HG03342 (cell line): ENCODE measurements around the gene NHLRC4.

ENCODE experiments used
- ATAC-seq: cut with Tn5 transposase; IDR thresholded peaks from one replicate; pipeline ENCODE4 v1.9.1; 2021; ENCODE audit warnings: mild to moderate bottlenecking, moderate library complexity; ENCODE audit not compliant: unreplicated experiment

NHLRC4 gene

DNA sequence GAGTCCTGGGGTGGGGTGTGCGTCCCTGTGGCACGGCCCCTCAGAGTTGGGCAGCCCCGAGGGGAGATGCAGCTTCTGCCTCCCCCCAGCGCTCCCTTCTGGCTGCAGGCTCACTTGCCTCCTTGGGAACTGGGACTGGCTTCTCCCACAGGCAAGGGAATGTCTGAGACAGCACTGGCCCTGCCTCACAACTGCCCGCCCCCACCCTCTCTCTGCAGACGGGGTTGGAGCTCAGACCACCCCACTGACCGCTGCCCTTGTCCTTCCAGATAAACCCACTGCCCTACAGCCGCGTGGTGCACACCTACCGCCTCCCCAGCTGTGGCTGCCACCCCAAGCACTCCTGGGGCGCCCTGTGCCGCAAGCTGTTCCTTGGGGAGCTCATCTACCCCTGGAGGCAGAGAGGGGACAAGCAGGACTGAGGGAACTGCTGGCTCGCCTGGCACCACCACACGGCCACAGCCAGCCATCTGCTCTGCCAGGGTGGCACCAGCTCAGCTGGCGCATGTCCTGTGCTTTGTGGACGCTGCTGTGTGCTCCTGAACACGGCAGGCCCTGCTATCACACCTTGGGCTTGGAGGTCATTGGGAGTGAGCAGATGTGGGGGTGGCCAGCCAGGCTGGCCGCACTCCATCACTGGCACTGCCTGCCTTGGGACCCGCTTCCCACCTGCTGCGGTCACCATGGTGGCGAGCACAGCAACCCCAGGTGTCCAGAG, 16.0 kb downstream of the NHLRC4 start:
- ATAC-seq: no peak

DNA sequence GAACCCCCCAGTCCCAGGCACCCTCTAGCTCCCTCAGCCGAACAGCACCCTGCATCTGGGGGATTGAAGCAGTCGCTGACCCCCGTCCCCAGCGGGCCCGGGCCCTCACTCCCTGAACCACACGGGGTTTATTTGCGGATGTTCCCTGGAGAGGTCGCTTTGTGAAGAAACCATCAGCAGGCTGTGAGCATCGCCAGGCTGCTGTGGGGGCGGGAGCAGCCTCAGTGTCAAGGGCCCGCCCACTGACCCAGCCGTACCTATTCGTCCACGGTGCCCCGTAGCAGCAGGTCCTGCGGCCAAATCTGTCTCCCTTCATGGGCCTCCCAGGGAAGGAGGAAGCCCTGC, 16.6 kb downstream of the NHLRC4 start:
- no peak for ATAC-seq

DNA sequence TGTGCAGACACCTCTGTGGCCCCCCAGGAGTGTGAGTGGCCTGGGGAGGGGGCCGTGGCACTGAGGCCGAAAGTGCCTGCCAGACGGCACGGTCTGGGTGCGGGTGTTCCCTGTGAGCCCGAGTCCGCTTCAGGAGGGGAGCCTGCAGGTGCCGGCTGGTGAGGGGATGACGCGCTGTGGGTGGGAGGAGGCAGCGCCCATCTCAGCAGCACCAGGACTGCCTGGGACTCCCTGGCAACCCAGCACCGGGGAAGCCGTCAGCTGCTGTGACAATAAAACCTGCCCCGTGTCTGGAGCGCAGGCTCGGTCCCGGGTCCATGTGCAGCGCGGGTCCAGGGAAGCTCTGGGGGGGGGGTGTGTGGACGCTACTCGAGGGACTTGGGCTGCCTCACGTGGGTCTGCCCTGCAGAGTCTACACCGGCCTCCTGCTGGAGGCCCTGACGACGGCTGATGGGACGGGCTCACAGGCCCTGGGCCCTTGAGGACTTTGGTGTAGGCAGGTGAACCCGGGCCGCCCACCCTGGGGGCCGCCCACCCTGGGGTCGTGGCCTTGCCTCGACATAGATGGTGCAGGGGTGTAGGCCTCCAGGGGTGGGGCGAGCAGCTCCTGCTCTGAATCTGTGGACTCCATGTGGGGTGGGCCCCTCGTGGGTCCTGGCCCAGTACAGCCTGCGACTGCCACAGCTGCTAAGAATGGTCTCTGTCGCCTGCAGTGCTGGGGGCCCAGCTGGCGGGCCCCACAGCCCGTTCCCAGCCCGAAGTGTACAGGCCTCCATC, 17.2 kb downstream of the NHLRC4 start:
- ATAC-seq: no peak

DNA sequence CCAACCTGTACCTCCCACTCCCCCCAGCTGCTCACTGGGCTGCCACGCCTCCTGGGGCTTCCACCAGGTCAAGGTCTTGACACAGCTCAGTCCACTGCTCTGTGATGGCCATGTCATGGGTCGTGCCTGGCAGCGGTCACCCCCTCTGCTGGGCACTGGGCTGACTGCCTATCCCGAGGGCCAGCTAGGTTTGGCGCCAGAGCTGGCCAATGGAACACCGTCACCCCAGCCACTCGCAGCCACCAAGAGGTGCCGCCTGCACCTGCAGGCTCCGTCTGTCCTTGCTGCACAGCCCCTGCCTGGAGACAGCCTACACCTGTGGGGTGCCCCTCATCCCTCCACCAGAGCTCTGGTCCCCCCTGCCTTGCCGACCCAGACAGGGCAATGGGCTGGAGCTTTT, 18.5 kb downstream of the NHLRC4 start:
- ATAC-seq: no peak

DNA sequence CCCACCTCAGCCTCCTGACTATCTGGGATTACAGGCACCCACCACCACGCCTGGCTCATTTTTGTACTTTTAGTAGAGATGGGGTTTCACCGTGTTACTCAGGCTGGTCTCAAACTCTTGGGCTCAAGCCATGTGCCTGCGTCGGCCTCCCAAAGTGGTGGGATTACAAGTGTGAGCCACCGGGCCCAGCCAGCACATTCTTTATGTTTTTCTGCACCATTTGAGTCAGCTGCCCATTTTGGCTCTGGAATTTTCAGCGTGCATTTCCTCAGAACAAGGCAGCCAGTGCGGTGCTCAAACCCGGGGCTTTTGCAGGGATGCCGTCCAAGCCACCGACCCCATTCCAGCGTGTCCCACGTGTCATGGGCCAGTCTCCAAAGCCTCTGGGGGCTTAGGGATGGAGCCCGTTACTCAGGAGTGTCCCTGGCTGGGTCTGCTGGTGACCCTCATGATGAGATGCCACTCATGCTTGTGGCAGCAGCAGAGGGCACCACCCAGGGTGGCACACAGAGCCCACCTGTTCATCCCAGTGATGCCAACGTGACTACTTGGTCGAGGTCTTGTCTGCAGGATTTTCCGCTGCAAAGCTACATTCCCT, 19.3 kb downstream of the NHLRC4 start:
- no peak for ATAC-seq

DNA sequence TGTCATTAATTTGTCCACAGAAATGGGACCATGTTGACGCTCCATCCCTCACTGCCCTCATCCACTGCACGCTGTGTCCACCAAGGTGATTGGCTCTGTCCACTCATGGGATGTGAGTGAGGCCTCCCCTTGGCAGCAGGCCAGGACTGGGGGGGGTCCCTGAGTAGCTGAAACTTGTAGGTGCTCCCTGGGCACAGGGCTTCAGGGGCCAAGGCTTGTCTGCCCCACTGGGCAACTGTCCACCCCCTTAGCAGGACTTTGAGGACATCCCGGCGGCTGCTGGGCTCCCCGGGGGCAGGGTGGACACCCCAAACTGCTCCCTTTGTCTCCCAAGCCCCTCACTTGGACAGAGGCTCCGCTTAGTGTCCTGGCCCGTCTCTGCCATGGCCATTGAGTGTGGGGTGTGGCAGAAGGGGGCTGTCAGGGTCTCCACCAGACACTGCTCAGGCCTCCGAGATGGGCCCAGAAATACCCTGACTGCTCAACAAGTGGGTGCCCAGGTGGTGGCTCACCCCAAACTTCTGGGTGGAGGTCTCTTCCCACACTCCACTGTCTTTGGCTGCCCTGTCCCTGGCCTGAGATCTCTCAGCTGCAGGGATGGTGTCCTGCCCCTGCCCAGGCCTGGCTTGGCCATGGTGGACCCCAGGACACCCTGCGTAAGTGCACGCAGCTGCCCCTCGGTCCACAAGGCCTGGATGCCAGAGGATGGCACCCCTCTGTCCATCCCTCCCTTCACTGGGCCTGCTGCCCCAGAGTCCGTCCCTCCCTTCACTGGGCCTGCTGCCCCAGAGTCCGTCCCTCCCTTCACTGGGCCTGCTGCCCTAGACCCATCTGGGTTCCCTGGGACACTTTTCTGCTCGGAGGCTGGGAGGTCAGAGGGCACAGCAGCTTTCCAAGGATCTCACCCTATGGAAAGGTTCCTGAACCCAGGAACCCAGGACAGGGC, 20.1 kb downstream of the NHLRC4 start:
- no peak for ATAC-seq

DNA sequence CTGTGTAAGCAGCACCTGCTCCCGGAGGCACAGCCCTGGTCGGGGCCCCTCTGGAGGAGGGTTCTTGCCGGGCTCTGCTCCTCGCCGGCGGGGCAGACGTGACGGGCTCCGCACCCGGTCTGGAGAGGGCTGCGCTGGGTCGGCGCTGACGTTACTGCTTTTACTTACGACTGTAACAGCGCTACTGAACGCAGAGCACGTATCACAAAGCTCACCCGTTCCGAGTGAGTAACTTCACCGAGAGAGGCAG, 21.8 kb downstream of the NHLRC4 start:
- ATAC-seq: peak; percentile 11

DNA sequence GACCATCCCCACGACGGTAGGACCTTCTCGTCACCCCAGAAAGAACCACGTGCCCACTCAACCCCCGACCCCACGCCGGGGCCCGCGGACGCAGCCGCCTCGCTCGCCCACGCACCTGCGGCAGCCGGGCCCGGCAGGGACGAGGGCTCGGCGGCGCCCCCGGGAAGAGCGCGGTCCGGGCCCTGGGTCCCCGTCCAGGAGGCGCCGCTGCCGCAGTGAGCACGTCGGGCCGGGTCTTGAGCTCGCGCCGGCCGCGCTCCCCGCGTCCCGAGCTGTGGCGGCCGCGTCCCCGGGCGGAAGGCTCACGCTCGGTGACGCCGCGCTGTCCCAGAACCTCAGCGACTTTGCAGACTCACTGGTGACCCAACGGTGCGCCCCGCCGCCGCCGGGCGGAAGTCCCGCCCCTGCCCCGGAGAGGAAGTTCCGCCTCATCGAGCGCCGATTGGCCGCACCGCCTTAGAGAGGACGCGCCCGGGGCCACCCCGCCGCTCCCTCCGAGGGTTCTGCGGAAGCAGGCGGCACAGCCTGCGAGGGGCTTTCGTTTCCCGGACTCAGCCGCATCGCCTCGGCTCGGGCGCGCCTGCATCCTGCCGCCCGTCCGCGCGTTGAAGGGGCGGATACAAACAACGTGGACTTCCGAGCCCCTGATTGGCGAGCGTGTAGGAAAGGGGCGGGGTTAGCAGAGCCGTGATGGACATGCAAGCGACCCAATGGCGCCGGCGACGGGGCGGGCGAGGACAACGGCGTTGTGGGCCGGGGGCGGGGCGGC, 22.3 kb downstream of the NHLRC4 start:
- ATAC-seq: peak; percentile 66

DNA sequence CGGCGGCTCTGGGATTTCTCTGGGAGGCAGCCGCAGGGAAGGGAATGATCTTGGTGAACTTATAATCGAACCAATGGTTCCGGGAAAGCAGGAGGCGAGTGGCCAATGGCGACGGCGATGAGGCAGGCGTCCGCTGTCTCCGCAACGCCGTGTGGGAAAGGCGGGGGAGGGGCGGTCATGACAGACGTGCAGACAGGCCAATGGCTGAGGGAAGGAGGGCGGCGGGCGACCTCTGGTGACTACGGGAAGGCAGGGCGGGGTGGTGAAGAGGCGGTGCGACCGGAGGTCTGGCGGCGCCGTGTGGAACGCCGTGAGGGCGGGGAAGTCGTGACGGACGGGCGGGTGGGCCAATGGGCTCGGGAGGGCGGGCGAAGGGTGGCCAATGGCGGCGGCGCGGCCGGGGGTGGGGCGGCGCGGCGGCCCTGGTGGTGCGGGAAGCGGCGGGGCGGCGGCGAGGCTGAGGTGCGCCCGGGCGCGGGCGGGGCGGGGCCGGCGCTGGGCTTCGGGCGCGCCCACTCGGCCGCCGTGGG, 22.9 kb downstream of the NHLRC4 start, which contains the start of gene RAB40C:
Gene RAB40C (plus strand): TSS at position 409 of the 530 bp plus-strand sequence. CDS start 226 bp downstream, outside the sequence.
- peak; percentile 76 for ATAC-seq

DNA sequence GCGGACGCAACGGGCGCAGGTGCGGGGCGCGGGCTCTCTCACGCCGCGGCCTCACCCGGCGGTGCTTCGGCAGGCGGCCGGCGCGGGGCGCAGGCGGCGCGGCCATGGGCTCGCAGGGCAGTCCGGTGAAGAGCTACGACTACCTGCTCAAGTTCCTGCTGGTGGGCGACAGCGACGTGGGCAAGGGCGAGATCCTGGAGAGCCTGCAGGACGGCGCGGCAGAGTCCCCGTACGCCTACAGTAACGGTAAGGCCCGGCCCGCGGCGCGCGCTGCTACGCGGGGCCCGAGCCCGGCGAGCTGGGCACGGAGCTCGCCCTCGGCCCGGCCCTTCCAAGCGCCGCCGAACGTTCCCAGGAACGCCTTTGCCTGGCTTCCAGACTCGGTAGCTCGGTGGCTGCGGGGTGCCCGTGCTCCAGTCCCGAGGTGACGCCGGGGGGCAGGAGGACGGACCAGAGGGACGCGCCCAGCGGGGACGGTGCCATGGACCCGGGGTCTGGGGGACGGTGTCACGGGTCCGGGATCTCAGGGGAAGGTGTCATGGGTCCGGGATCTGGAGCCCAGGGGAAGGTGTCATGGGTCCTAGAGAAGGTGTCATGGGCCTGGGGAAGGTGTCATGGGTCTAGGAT, 23.5 kb downstream of the NHLRC4 start:
- no peak for ATAC-seq

DNA sequence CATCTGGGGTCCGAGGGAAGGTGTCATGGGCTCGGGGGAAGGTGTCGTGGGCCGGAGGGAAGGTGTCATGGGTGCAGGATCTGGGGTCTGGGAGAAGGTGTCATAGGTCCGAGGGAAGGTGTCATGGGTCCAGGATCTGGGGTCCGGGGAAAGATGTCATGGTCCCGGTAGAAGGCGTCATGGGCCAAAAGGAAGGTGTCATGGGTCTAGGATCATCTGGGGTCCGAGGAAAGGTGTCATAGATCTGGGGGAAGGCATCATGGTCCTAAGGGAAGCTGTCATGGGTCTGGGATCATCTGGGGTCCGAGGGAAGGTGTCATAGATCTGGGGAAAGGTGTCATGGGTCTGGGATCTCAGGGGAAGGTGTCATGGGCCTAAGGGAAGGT, 24.0 kb downstream of the NHLRC4 start:
- ATAC-seq: no peak

DNA sequence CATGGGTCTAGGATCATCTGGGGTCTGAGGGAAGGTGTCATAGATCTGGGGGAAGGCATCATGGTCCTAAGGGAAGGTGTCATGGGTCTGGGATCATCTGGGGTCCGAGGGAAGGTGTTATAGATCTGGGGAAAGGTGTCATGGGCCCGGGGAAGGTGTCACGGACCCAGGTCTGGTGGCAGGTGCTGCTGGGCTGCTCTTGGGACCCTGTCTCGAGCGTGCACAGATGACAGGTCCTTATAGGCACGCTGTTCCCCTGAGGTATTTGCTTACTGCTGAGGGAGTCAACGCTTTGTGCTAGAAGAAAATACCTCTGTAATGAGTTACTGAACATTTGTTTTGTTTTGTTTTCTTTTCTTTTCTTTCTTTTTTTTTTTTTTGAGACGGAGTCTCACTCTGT, 24.4 kb downstream of the NHLRC4 start:
- ATAC-seq: no peak

DNA sequence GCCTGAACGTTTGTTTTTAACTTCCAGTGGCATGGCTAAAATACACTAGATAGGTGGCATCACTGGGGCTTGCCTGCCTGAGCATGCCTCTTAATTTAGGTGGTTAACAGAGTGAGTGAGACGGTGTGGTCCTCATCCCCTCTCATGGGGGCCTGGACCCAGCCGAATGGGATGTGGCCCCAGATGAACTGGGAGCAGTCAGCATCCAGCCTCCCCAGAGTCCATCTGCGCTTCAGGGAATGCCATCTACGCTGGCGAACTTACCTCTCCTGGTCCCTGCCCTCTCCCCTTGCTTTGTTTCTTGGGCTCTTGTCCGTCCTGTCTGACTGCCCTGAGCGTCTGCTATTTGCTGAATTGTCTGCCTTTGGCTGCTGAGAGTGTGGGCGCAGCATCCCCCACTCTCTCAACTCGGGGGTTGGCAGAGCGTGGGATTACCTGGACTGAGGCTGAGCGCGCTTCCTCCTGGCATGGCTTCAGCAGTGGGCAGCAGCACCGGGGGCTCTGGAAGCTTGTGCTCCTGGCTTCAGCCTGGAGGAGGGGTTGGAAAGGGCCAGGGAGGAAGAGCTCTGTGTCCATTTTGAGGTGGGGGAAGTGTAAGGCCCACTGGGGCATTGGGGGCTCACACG, 25.2 kb downstream of the NHLRC4 start:
- no peak for ATAC-seq

DNA sequence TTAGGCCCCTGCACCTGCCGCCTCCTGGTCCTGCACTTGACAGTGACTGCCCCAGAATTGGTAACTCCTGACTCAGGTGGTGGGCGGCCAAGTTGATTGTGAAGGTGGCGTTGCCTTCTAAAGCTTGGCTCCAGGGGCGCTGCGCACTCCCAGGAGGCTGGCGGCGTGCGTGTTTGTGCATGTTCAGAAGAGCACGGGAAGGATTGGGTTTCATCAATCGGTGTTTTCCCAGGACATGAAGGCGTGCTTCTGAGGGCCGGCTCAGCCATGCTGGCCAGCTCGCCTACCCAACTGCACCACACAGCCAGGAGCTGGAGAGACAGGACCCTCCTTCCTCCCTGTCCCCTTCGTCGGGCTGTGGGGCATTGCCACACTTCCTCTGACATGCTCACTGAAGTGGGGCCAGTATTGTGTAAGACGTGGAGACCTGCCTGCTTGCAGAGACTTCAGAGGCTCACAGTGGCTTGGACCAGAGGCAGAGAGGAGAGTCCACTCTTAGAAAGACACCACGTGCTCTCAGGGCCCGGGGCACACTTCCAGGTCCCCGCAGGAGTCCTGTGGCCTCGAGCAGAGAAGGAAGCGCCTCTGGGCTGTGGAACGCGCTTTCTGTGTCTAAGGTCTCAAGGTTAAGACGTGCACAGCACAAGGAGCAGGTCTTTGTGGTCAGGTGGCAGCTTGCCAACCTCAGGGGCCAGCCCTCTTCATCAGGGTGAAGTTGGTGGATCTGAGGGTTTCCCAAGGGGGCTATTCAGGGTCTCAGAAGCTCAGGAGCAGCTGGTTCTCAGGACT, 25.9 kb downstream of the NHLRC4 start:
- no peak for ATAC-seq

DNA sequence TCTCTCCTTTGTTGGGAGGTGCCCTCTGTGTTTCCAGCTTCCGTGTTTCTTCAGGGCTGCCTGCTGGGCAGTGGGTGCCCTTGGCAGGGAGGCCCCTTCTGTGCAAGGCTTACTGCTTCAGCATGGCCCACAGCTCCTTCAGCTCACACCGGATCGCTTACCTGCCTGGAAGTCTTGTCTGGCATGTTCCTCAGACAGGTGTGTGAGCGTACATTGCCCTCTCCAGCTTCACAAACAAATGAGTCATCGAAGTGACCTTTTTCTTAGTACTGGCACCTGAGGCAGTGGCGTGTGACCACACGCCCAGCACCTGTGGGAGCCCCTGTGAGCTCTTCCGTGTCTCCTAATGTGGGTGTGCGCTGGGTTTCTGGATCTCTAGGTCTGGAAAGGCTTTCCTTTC, 26.6 kb downstream of the NHLRC4 start:
- no peak for ATAC-seq

DNA sequence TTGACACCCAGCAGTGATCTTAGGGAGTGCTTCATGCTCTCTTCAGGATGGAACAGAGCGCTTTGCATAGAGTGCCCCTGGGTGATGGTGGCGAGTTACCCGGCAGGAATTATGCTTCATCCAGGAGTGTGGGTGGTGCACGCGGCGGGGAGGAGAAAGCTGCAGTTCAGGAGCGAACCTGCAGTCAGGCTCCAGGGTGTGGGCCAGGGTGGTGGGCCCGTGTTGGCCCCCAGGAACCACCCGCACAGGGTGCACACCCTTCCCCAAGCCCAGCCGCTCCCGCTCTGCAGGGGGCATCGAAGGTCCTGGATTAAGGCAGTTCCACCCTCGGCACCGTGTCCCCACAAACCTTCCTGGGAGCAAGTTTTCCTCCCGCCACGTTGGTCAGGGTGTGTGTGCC, 27.0 kb downstream of the NHLRC4 start:
- ATAC-seq: no peak

DNA sequence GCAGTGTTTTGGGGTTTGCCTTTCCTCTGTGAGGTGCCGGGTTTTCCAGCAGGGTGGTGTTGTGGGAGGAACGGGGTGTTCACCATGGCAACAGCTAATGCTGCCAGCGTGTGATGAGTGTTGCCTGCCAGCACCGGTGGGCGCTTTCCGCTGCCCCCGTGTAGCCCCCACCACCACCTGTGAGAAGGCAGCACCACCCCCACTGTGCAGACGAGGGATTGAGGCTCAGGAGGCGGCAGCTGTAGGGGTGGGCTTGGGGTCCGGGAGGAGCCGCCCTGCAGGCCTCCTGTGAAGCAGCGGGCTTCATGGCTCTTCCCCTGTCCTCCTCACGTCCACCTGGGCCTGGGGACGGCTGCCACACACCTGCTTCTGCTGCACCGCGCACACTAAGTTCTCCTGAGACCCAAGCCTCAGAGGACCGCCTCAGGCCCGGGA, 28.3 kb downstream of the NHLRC4 start:
- no peak for ATAC-seq

DNA sequence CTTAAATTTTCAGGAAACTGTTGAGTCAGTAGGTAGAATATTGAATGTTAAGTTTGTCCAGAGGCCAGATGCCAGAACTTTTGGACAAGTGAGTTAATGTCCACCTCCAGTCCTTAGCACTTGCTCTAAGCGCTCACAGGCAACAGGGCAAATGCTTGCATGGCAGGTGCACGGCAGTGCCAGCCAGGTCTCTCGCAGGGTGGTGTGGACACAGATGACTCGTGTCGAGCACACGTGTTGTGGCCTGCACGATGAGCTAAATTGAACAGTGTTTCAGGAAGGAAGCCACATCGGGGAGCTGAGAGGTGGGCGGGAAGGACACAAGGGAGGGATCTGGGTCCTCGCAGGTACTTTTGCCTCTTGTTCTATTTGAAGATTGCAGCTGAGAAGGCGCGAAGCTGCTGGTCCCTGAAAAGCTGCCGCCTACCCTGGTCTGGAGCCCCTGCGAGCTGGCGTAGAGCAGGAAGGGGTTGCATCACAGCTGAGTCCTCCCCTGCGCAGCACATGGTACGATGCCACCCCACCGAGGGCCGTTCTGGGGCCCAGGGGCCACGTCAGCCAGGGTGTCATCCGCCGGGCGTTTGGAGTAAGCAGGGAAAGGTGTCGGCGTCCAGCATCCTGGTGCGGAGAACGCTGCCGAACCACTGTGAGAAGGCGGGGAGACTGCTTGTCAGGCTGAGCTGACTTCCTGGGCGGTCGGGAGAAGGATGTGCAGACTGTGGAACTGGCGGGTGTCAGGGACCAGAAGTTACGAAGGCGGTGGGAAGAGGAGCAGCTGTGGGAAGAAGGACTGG, 29.3 kb downstream of the NHLRC4 start:
- ATAC-seq: no peak
